Muscle of leg (tissue), 9 donors: ENCODE data around the gene TRIP13. TPM values are rescaled to one million over a fixed set of nuclear protein-coding genes. Genes with fewer than 3 reads are reported as not detected.

Experiments used
- polyA plus RNA-seq, 8 donors: library from polyadenylated mRNA; unstranded; fragments of 120-200 nt; gene quantifications; one replicate each; pipeline versions ENCODE4 v1.2.1 to v1.2.3, GENCODE V29; 2013; ENCODE audit warnings: inconsistent platforms in 1 of 8, low replicate concordance in 1 of 8; ENCODE audit not compliant: insufficient read length in 8 of 8, insufficient read depth in 1 of 8
- total RNA-seq: library from RNA; stranded (reverse); fragments of 120-200 nt; gene quantifications from one replicate; pipeline ENCODE4 v1.2.4, GENCODE V29; 2013

Gene TRIP13
- total and polyA plus RNA-seq, 9 donors, result 5.7 to 10.8 (median 8.1) TPM

Other genes with a start within 250 kb of the TRIP13 start
- gene TPPP, start 199.5 kb upstream of the TRIP13 start, total RNA-seq, result 3.9 TPM
- gene TPPP, start 199.5 kb upstream of the TRIP13 start, polyA plus RNA-seq, result 10 to 100 TPM in 3 of 8 donors, 1 to 10 TPM in 5; 3.6 to 14.2 (median 8.2) TPM
- 3.8 TPM for gene ZDHHC11B, start 108.2 kb upstream of the TRIP13 start, total RNA-seq
- 10 to 100 TPM in 5 of 8 donors, 1 to 10 TPM in 3; 4.8 to 51.1 (median 11.4) TPM for gene ZDHHC11B, start 108.2 kb upstream of the TRIP13 start, polyA plus RNA-seq
- 2.8 TPM for gene ZDHHC11, start 41.9 kb upstream of the TRIP13 start, total RNA-seq
- 10 to 100 TPM in 5 of 8 donors, 1 to 10 TPM in 3; 3.3 to 24.9 (median 10.6) TPM for gene ZDHHC11, start 41.9 kb upstream of the TRIP13 start, polyA plus RNA-seq
- gene BRD9, start 83 bp upstream of the TRIP13 start, total RNA-seq, result 29.7 TPM
- gene BRD9, start 83 bp upstream of the TRIP13 start, polyA plus RNA-seq, result 10 to 100 TPM; 26.4 to 33.5 (median 30.5) TPM
- 2.3 TPM for gene NKD2, start 115.9 kb downstream of the TRIP13 start, total RNA-seq
- gene NKD2, start 115.9 kb downstream of the TRIP13 start, polyA plus RNA-seq, result 1 to 10 TPM; 1.5 to 5.3 (median 2.5) TPM
- gene SLC12A7, start 219.2 kb downstream of the TRIP13 start, total RNA-seq, result 5.5 TPM
- gene SLC12A7, start 219.2 kb downstream of the TRIP13 start, polyA plus RNA-seq, result 10 to 100 TPM in 6 of 8 donors, 1 to 10 TPM in 2; 7.0 to 12.5 (median 10.9) TPM